ENCODE data around the gene GKN2.

DNA sequence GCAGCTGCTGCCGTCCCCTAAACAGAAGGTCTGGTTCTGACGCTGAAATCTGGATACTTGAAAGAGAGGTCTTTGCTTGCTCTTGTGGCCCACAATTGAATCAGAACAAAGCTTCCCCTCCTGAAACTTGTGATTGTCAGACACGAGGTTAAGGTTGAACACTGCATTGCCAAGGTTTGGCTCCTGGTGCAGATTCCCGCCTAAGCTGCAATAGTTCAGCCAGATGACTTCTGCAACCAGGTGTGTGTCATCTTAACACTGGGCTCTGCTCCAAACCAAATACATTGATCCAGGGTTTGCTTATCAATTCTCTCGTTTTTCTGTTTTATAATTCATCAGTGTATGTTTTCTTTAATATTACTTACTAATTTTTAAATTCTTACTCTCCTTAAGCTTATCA, 36.3 kb upstream of the GKN2 start:
- TF ChIP-seq POLR2A (IDR thresholded peaks at IDR 0.05) (no peak), EP300 (IDR thresholded peaks at IDR 0.05) (no peak)
- TF ChIP-seq, protein P1, sequence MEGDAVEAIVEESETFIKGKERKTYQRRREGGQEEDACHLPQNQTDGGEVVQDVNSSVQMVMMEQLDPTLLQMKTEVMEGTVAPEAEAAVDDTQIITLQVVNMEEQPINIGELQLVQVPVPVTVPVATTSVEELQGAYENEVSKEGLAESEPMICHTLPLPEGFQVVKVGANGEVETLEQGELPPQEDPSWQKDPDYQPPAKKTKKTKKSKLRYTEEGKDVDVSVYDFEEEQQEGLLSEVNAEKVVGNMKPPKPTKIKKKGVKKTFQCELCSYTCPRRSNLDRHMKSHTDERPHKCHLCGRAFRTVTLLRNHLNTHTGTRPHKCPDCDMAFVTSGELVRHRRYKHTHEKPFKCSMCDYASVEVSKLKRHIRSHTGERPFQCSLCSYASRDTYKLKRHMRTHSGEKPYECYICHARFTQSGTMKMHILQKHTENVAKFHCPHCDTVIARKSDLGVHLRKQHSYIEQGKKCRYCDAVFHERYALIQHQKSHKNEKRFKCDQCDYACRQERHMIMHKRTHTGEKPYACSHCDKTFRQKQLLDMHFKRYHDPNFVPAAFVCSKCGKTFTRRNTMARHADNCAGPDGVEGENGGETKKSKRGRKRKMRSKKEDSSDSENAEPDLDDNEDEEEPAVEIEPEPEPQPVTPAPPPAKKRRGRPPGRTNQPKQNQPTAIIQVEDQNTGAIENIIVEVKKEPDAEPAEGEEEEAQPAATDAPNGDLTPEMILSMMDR (IDR thresholded peaks at IDR 0.05), result no peak

Measured in tibial nerve (tissue), 4 donors.